Suprapubic skin (tissue), 4 donors: Measurements from ENCODE around the gene OR3A2. TPM values are rescaled to one million over a fixed set of nuclear protein-coding genes. Genes with fewer than 3 reads are reported as not detected.
"Not testable (repeated sequence)": the region's sequence is repeated elsewhere in the genome, so short reads cannot be mapped to it uniquely, and the experiment has no call there.

Experiments
- DNase-seq, 2 donors: peaks; one replicate each; pipeline ENCODE4 v3.0.0-alpha.2; 2019; ENCODE audit warnings: low spot score in 2 of 2
- H3K27ac ChIP-seq: fragments of 200-600 bp; sonication (generic); one replicate; pipeline ENCODE4 v1.5.1; 2019
- H3K27me3 ChIP-seq: fragments of 200-600 bp; sonication (generic); one replicate; pipeline ENCODE4 v1.5.1; 2019
- H3K36me3 ChIP-seq: fragments of 200-600 bp; sonication (generic); one replicate; pipeline ENCODE4 v1.5.1; 2019
- H3K4me1 ChIP-seq: fragments of 200-600 bp; sonication (generic); one replicate; pipeline ENCODE4 v1.5.1; 2019
- H3K4me3 ChIP-seq: fragments of 200-600 bp; sonication (generic); one replicate; pipeline ENCODE4 v1.5.1; 2019; ENCODE audit warnings: mild to moderate bottlenecking
- H3K9me3 ChIP-seq: fragments of 200-600 bp; sonication (generic); one replicate; pipeline ENCODE4 v1.5.1; 2019
- EP300 ChIP-seq: sonication (generic); formaldehyde crosslinking; IDR thresholded peaks from one replicate; pipeline ENCODE4 v1.6.1; 2017; ENCODE audit warnings: antibody characterized with exemption
- POLR2A ChIP-seq, 2 donors: fragments of 450-650 bp; IDR thresholded peaks; one replicate each; pipeline ENCODE4 v1.6.1; 2017; ENCODE audit warnings: antibody characterized with exemption in 2 of 2, mild to moderate bottlenecking in 2 of 2, moderate library complexity in 2 of 2
- POLR2AphosphoS5 ChIP-seq, 3 donors: sonication (generic); formaldehyde crosslinking; IDR thresholded peaks; one replicate each; pipeline ENCODE4 v1.6.1; 2017; ENCODE audit warnings: antibody characterized with exemption in 3 of 3
- WGBS: methylation state at CpG from one replicate; pipeline ENCODE4 v1.1.5; 2018; 5-methylcytosine and 5-hydroxymethylcytosine counted together
- total RNA-seq, 4 donors: library from RNA; depleted of rRNA; stranded (reverse); fragments of >200 nt; gene quantifications; one replicate each; pipeline ENCODE4 v1.1.0, GENCODE V29; 2016
- TF ChIP-seq, protein P1 (sequence below), 2 donors: fragments of 200-600 bp in 1 of 2; fragments of 450-650 bp in 1 of 2; sonication (generic) in 1 of 2; IDR thresholded peaks; one replicate each; pipeline ENCODE4 v1.5.1; 2016 to 2019; ENCODE audit warnings: antibody characterized with exemption in 2 of 2, mild to moderate bottlenecking in 1 of 2, moderate library complexity in 1 of 2

OR3A2 gene
- total RNA-seq, 4 donors from 2014 or later, result 1.4 TPM; not detected in 3

DNA sequence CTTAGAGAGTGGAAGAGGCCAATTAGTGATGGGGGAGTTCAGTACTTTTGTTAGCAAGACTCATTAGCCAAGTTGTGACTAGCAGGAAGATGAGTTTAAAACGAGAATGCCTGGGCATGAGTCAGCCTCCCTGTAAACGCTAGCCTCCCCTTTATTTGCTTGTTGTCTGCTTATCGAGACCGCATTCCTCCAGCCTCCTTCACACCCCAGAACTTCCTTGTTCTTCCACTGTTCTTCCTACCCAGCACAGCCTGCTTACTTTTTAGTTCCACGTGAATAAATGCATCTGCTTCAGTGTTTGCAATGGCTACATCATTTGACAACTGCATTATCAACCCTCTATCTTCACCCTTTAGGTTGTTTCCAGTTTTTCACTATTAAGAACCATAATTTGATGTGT is 67.8 kb downstream of the OR3A2 start:
- WGBS, result 76% methylated on average over 5 of the region's 5 CpGs
- DNase-seq, result no peak
- Histone ChIP-seq H3K4me1 (no peaks in the 10 kb centered on the region), H3K36me3 (no peaks in the 10 kb centered on the region), H3K27me3 (no peaks in the 10 kb centered on the region), H3K9me3 (no peaks in the 10 kb centered on the region), H3K27ac (no peak overlapping the region), H3K4me3 (no peak overlapping the region)
- TF ChIP-seq, protein P1, sequence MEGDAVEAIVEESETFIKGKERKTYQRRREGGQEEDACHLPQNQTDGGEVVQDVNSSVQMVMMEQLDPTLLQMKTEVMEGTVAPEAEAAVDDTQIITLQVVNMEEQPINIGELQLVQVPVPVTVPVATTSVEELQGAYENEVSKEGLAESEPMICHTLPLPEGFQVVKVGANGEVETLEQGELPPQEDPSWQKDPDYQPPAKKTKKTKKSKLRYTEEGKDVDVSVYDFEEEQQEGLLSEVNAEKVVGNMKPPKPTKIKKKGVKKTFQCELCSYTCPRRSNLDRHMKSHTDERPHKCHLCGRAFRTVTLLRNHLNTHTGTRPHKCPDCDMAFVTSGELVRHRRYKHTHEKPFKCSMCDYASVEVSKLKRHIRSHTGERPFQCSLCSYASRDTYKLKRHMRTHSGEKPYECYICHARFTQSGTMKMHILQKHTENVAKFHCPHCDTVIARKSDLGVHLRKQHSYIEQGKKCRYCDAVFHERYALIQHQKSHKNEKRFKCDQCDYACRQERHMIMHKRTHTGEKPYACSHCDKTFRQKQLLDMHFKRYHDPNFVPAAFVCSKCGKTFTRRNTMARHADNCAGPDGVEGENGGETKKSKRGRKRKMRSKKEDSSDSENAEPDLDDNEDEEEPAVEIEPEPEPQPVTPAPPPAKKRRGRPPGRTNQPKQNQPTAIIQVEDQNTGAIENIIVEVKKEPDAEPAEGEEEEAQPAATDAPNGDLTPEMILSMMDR (IDR thresholded peaks at IDR 0.05), result no peak
- no peak for TF ChIP-seq EP300
- no peak for TF ChIP-seq POLR2A (IDR thresholded peaks at IDR 0.05)
- TF ChIP-seq POLR2AphosphoS5 (IDR thresholded peaks at IDR 0.05), result no peak

DNA sequence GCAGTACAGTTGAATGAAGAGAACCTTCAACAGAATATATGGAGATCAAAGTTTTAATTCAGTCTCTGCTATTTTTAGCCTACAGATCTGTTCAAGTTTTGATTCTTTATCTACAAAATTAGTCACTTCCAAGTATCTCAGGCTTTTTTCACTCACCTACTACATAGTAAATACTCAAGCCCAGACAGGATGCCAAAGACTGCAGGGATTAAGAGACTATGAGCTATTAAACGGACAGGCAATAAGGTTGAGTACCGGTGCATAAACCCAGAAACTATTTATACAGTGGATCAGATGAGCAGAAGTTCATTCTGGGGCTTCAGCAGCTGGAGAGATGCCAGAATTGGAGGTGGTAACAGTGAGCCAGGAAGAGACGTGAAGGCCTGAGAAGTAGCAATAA is 69.3 kb downstream of the OR3A2 start:
- Histone ChIP-seq H3K9me3 (no peaks in the 10 kb centered on the region), H3K4me3 (no peak overlapping the region), H3K27me3 (no peaks in the 10 kb centered on the region), H3K36me3 (no peaks in the 10 kb centered on the region), H3K4me1 (no peaks in the 10 kb centered on the region), H3K27ac (no peak overlapping the region)
- TF ChIP-seq, protein P1 (IDR thresholded peaks at IDR 0.05), result no peak
- TF ChIP-seq EP300 (no peak), POLR2AphosphoS5 (IDR thresholded peaks at IDR 0.05) (no peak), POLR2A (IDR thresholded peaks at IDR 0.05) (no peak)
- WGBS, result 58% methylated on average over 3 of the region's 3 CpGs
- no peak for DNase-seq

DNA sequence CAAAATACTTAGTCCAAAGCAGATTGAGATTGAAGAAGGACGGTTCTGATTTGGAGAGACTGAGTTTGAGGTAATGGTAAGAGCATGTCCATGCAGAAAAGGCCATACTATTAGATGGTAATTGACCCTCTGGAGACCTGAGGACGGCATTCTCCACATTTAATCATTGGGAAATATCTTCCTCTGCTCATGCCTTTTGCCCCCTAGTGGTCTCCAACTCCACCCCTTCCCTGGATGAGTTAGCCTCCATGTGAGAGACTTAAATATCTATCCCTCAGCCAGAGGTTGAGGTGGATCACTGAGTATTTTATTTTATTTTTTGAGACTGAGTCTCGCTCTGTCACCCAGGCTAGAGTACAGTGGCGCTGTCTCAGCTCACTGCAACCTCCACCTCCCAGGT is 77.5 kb downstream of the OR3A2 start:
- no peaks in the 10 kb centered on the region for H3K9me3 ChIP-seq
- H3K4me1 ChIP-seq, result no peaks in the 10 kb centered on the region
- no peak for DNase-seq
- no peak overlapping the region for H3K27ac ChIP-seq
- WGBS, result 70% methylated on average over 4 of the region's 4 CpGs
- no peak overlapping the region for H3K4me3 ChIP-seq
- H3K36me3 ChIP-seq, result no peaks in the 10 kb centered on the region
- no peaks in the 10 kb centered on the region for H3K27me3 ChIP-seq
- TF ChIP-seq POLR2A (IDR thresholded peaks at IDR 0.05) (no peak), POLR2AphosphoS5 (IDR thresholded peaks at IDR 0.05) (no peak), EP300 (no peak)
- TF ChIP-seq, protein P1 (IDR thresholded peaks at IDR 0.05), result no peak

DNA sequence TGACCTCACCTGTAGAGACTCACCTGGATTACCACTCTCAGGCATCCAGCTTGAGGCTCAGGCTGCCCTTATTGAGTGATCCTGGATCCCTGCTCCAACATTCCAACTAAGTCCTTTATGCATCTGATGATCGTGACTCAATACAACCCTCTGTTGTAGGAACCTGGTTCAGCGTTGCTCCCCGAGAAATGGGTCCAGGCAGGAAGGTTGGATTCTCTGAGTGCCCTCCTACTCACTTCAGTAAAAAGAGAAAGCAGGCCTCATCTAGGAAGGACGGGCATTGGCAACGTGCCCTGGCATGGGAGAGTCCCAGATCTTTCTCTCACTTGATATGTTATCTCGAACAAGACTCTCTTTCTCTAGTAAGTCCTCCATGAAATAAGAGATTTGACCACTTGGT is 87.8 kb downstream of the OR3A2 start, which contains the start of gene OR3A1:
Gene OR3A1, minus strand, starts transcription at position 101 of the 400 bp plus-strand sequence. CDS start 5,778 bp downstream, outside the sequence.
- no peak for TF ChIP-seq POLR2AphosphoS5 (IDR thresholded peaks at IDR 0.05)
- TF ChIP-seq POLR2A (IDR thresholded peaks at IDR 0.05), result no peak
- TF ChIP-seq EP300, result no peak
- TF ChIP-seq, protein P1 (IDR thresholded peaks at IDR 0.05), result no peak

DNA sequence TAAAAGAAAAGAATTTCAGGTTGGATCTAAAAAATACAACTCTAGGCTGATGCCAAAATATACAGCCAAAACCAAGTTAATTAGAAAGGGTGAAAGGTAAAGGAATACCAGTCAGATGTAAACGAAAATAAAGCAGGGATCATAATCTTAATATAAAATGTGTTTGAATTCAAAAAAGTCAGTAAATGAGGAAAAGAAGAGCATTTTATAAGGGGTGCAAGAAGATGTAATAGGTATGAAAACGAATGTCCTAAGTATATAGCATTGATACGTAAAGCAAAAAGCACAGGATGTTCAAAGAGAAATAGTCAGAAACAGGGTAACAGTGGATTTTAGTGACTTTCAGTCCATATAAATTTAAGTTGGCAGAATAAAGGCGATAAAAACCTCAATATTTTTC is 90.5 kb downstream of the OR3A2 start:
- TF ChIP-seq EP300 (no peak), POLR2A (IDR thresholded peaks at IDR 0.05) (no peak), POLR2AphosphoS5 (IDR thresholded peaks at IDR 0.05) (no peak)
- TF ChIP-seq, protein P1 (IDR thresholded peaks at IDR 0.05), result no peak
- H3K36me3 ChIP-seq, result no peaks in the 10 kb centered on the region
- H3K27ac ChIP-seq, result no peak overlapping the region
- H3K4me3 ChIP-seq, result no peak overlapping the region
- WGBS, result 60% methylated on average over 4 of the region's 4 CpGs
- H3K27me3 ChIP-seq, result peaks cover 15% of the 10 kb centered on the region
- no peaks in the 10 kb centered on the region for H3K9me3 ChIP-seq
- DNase-seq, result no peak
- H3K4me1 ChIP-seq, result no peaks in the 10 kb centered on the region

More for the DNA sequence above, 87.8 kb downstream of the OR3A2 start, which contains the start of gene OR3A1:
- no peak for DNase-seq
- WGBS, result 82% methylated on average over 6 of the region's 6 CpGs
- no peak within 1 kb of the TSS for H3K4me3 ChIP-seq
- H3K27ac ChIP-seq, result no peak within 1 kb of the TSS
- H3K36me3 ChIP-seq, result no peaks in the 10 kb centered on the region
- peaks cover 4% of the 10 kb centered on the region for H3K27me3 ChIP-seq
- no peaks in the 10 kb centered on the region for H3K4me1 ChIP-seq
- no peaks in the 10 kb centered on the region for H3K9me3 ChIP-seq

DNA sequence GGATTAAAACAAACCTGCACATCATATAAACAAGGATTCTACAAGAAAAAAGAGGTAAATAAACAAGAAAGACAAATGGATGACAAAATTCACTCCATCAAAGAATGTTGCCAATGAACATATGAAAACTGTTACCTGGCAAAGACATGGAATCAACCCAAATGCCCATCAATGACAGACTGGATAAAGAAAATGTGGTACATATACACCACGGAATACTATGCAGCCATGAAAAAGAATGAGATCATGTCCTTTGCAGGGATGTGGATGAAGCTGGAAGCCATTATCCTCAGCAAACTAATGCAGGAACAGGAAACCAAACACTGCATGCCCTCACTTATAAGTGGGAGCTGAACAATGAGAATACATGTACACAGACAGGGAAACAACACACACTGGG is 92.6 kb downstream of the OR3A2 start:
- DNase-seq, H3K9me3 ChIP-seq, H3K4me3 ChIP-seq, H3K4me1 ChIP-seq, H3K27ac ChIP-seq, H3K36me3 ChIP-seq: not testable (repeated sequence)
- 85% methylated on average over 1 of the region's 1 CpG for WGBS
- peaks cover 15% of the 10 kb centered on the region for H3K27me3 ChIP-seq
